GM12878 (cell line): ENCODE data around the gene ZFP36. TPM values are rescaled to one million over a fixed set of nuclear protein-coding genes. Genes with fewer than 3 reads are reported as not detected.

Experiments
- BHLHE40 ChIP-seq, 2 experiments: fragments of 450-650 bp in 1 of 2; IDR thresholded peaks; 2 replicates each; pipeline ENCODE4 v1.6.1; 2011 to 2017; ENCODE audit warnings: low read depth in 2 of 2, borderline replicate concordance in 1 of 2, improper control_type of control experiment in 1 of 2, low read length in 1 of 2, mild to moderate bottlenecking in 1 of 2
- CBX3 ChIP-seq: fragments of 200-600 bp; sonication (generic); IDR thresholded peaks from 2 replicates; pipeline ENCODE4 v1.6.1; 2016; ENCODE audit warnings: low read depth, borderline replicate concordance
- E2F4 ChIP-seq: IDR thresholded peaks from 2 replicates; pipeline ENCODE4 v1.6.1; 2012; ENCODE audit warnings: low read depth, low read length, improper control_type of control experiment
- EP300 ChIP-seq, 2 experiments: fragments of 150-350 bp in 1 of 2; IDR thresholded peaks; 2 replicates each; pipeline ENCODE4 v1.6.1; 2011 to 2012; ENCODE audit warnings: low read depth in 2 of 2, low read length in 2 of 2, borderline replicate concordance in 1 of 2, improper control_type of control experiment in 1 of 2, inconsistent platforms in 1 of 2; ENCODE audit not compliant: control insufficient read depth in 1 of 2
- ESRRA ChIP-seq: IDR thresholded peaks from 2 replicates; pipeline ENCODE4 v1.6.1; 2012; ENCODE audit warnings: mild to moderate bottlenecking, low read length, improper control_type of control experiment
- HDGF ChIP-seq: fragments of 450-650 bp; IDR thresholded peaks from 2 replicates; pipeline ENCODE4 v1.6.1; 2016; ENCODE audit warnings: antibody characterized with exemption
- IRF5 ChIP-seq: fragments of 450-650 bp; IDR thresholded peaks from 2 replicates; pipeline ENCODE4 v1.6.1; 2017; ENCODE audit warnings: borderline replicate concordance
- KDM1A ChIP-seq: fragments of 200-600 bp; sonication (generic); IDR thresholded peaks from 2 replicates; pipeline ENCODE4 v1.6.1; 2016; ENCODE audit warnings: borderline replicate concordance
- LARP7 ChIP-seq: fragments of 450-650 bp; IDR thresholded peaks from 2 replicates; pipeline ENCODE4 v1.6.1; 2017; ENCODE audit warnings: mild to moderate bottlenecking
- MYC ChIP-seq: IDR thresholded peaks from 2 replicates; pipeline ENCODE4 v1.6.1; 2011; ENCODE audit warnings: mild to moderate bottlenecking, low read length, moderate library complexity, inconsistent platforms; ENCODE audit not compliant: insufficient read depth, insufficient replicate concordance, insufficient read length, severe bottlenecking
- NR2F1 ChIP-seq: fragments of 450-650 bp; conservative IDR thresholded peaks from 2 replicates; pipeline ENCODE4 v1.6.1; 2017; ENCODE audit warnings: mild to moderate bottlenecking
- PKNOX1 ChIP-seq: fragments of 450-650 bp; IDR thresholded peaks from 2 replicates; pipeline ENCODE4 v1.6.1; 2016; ENCODE audit warnings: mild to moderate bottlenecking
- PML ChIP-seq: IDR thresholded peaks from 2 replicates; pipeline ENCODE4 v1.6.1; 2012; ENCODE audit warnings: low read length, inconsistent platforms
- SP1 ChIP-seq: IDR thresholded peaks from one replicate; pipeline ENCODE4 v1.6.1; 2011; ENCODE audit warnings: low read depth, low read length
- SREBF2 ChIP-seq: IDR thresholded peaks from 2 replicates; pipeline ENCODE4 v1.6.1; 2012; ENCODE audit warnings: mild to moderate bottlenecking, low read length
- STAT1 ChIP-seq: fragments of 450-650 bp; conservative IDR thresholded peaks from 2 replicates; pipeline ENCODE4 v1.6.1; 2014; ENCODE audit warnings: antibody characterized with exemption, mild to moderate bottlenecking
- ZNF24 ChIP-seq: fragments of 450-650 bp; IDR thresholded peaks from 2 replicates; pipeline ENCODE4 v1.6.1; 2017; ENCODE audit warnings: antibody characterized with exemption, mild to moderate bottlenecking
- polyA plus RNA-seq, 11 experiments: library from polyadenylated mRNA; depleted of rRNA in 4 of 11; unstranded in 6 of 11; stranded (reverse) in 5 of 11; fragments of >200 nt; fragmentation: Nextera tagmentation in 4 of 11; fragmentation: Illumina TruSeq in 1 of 11; extraction: Ambion mirVana in 4 of 11; extraction: Trizol in 1 of 11; gene quantifications; 1 replicate in 1 of 11; 2 replicates in 10 of 11; pipeline versions ENCODE4 v1.2.1 to v1.2.3, GENCODE V29; 2011 to 2016; ENCODE audit warnings: inconsistent platforms in 2 of 11, missing spikeins in 2 of 11, low read depth in 1 of 11
- total RNA-seq, 4 experiments: library from RNA; depleted of rRNA in 3 of 4; stranded (reverse); fragments of >200 nt in 3 of 4; fragmentation: Illumina TruSeq in 1 of 4; extraction: Trizol in 1 of 4; gene quantifications; 2 replicates each; pipeline versions ENCODE4 v1.2.1 to v1.2.3, GENCODE V29; 2013 to 2021
- TF ChIP-seq, protein P1 (sequence below), 3 experiments: IDR thresholded peaks in 2 of 3; conservative IDR thresholded peaks in 1 of 3; 2 replicates each; pipeline ENCODE4 v1.5.1; 2011; ENCODE audit warnings: low read depth in 3 of 3, low read length in 3 of 3, mild to moderate bottlenecking in 3 of 3, control low read depth in 2 of 3, moderate library complexity in 2 of 3, inconsistent platforms in 1 of 3, mixed read lengths in 1 of 3; ENCODE audit not compliant: control insufficient read depth in 2 of 3, insufficient read depth in 1 of 3; ENCODE audit errors: extremely low read depth in 1 of 3
- TF ChIP-seq, protein P2 (sequence below): fragments of 450-650 bp; IDR thresholded peaks from 2 replicates; pipeline ENCODE4 v1.6.1; 2014; ENCODE audit warnings: mild to moderate bottlenecking
- TF ChIP-seq, protein P3 (sequence below): fragments of 450-650 bp; IDR thresholded peaks from 2 replicates; pipeline ENCODE4 v1.6.1; 2017; ENCODE audit warnings: low read depth, mild to moderate bottlenecking, moderate library complexity

The ZFP36 gene
- total and polyA plus RNA-seq, 10 of the 15 experiments (the other 5 are each of a cell fraction or from before 2014, with no cell fraction given): 5.3 to 55.0 (median 18.1) TPM

- TF ChIP-seq, protein P1, sequence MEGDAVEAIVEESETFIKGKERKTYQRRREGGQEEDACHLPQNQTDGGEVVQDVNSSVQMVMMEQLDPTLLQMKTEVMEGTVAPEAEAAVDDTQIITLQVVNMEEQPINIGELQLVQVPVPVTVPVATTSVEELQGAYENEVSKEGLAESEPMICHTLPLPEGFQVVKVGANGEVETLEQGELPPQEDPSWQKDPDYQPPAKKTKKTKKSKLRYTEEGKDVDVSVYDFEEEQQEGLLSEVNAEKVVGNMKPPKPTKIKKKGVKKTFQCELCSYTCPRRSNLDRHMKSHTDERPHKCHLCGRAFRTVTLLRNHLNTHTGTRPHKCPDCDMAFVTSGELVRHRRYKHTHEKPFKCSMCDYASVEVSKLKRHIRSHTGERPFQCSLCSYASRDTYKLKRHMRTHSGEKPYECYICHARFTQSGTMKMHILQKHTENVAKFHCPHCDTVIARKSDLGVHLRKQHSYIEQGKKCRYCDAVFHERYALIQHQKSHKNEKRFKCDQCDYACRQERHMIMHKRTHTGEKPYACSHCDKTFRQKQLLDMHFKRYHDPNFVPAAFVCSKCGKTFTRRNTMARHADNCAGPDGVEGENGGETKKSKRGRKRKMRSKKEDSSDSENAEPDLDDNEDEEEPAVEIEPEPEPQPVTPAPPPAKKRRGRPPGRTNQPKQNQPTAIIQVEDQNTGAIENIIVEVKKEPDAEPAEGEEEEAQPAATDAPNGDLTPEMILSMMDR (IDR thresholded peaks at IDR 0.05 in 2 of 3, conservative IDR thresholded peaks at IDR 0.05 in 1 of 3; ENCODE audit: control insufficient read depth in 2 of 3, extremely low read depth in 1 of 3, insufficient read depth in 1 of 3, low read depth in 3 of 3, low read length in 3 of 3): no peak
- TF ChIP-seq IRF5 (no peak), SP1 (peak; percentile 65), STAT1 (0 out of 2 replicates have a peak, but pooled peaks have one; percentile 55), PML (peak; percentile 99), HDGF (peak; percentile 89), NR2F1 (peak; percentile 69; the same call in 1 of the 2 replicates), PKNOX1 (peak; percentile 57), EP300 (IDR thresholded peaks at IDR 0.05; ENCODE audit: borderline replicate concordance in 1 of 2, control insufficient read depth in 1 of 2, low read depth in 2 of 2, low read length in 2 of 2) (no peak), LARP7 (peak; percentile 77), BHLHE40 (IDR thresholded peaks at IDR 0.05; ENCODE audit: borderline replicate concordance in 1 of 2, low read depth in 2 of 2, low read length in 1 of 2) (peak; percentile 71 to 88), SREBF2 (0 out of 2 replicates have a peak, but pooled peaks have one; percentile 36), ZNF24 (no peak), ESRRA (peak; percentile 74; the same call in 1 of the 2 replicates), CBX3 (no peak), MYC (peak; percentile 92), KDM1A (no peak), E2F4 (peak; percentile 79)
- TF ChIP-seq, protein P2, sequence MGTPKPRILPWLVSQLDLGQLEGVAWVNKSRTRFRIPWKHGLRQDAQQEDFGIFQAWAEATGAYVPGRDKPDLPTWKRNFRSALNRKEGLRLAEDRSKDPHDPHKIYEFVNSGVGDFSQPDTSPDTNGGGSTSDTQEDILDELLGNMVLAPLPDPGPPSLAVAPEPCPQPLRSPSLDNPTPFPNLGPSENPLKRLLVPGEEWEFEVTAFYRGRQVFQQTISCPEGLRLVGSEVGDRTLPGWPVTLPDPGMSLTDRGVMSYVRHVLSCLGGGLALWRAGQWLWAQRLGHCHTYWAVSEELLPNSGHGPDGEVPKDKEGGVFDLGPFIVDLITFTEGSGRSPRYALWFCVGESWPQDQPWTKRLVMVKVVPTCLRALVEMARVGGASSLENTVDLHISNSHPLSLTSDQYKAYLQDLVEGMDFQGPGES: 0 out of 2 replicates have a peak, but pooled peaks have one; percentile 35
- TF ChIP-seq, protein P3, sequence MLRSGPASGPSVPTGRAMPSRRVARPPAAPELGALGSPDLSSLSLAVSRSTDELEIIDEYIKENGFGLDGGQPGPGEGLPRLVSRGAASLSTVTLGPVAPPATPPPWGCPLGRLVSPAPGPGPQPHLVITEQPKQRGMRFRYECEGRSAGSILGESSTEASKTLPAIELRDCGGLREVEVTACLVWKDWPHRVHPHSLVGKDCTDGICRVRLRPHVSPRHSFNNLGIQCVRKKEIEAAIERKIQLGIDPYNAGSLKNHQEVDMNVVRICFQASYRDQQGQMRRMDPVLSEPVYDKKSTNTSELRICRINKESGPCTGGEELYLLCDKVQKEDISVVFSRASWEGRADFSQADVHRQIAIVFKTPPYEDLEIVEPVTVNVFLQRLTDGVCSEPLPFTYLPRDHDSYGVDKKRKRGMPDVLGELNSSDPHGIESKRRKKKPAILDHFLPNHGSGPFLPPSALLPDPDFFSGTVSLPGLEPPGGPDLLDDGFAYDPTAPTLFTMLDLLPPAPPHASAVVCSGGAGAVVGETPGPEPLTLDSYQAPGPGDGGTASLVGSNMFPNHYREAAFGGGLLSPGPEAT: peak; percentile 34; the same call in 1 of the 2 replicates
Observed at GRCh38 chr19:39435499-39436349, 29.1 kb downstream of the ZFP36 start, which contains the start of gene RPS16 (continued).
